HepG2 (cell line): ENCODE measurements around the gene CADM1. TPM values are rescaled to one million over a fixed set of nuclear protein-coding genes. Genes with fewer than 3 reads are reported as not detected.

Source experiments
- AHDC1 ChIP-seq: sonication (generic); formaldehyde crosslinking; IDR thresholded peaks from 2 replicates; pipeline ENCODE4 v1.5.1; 2020; ENCODE audit warnings: mild to moderate bottlenecking, missing genetic modification reagents, borderline replicate concordance
- ATF6 ChIP-seq: sonication (generic); formaldehyde crosslinking; conservative IDR thresholded peaks from 2 replicates; pipeline ENCODE4 v1.4.0; 2020; ENCODE audit warnings: missing genetic modification reagents
- BHLHE40 ChIP-seq: IDR thresholded peaks from 2 replicates; pipeline ENCODE4 v1.6.1; 2011; ENCODE audit warnings: low read length, improper control_type of control experiment
- ERF ChIP-seq: IDR thresholded peaks from 2 replicates; pipeline ENCODE4 v1.6.1; 2018; ENCODE audit warnings: missing biosample characterization, missing genetic modification reagents
- GTF3A ChIP-seq: sonication (generic); formaldehyde crosslinking; conservative IDR thresholded peaks from 2 replicates; pipeline ENCODE4 v1.4.0; 2020; ENCODE audit warnings: mild to moderate bottlenecking, missing genetic modification reagents
- HNRNPLL ChIP-seq: fragments of 200-400 bp; formaldehyde crosslinking; IDR thresholded peaks from 2 replicates; pipeline ENCODE4 v1.6.1; 2017; ENCODE audit warnings: mild to moderate bottlenecking, low read depth, low read length; ENCODE audit not compliant: poor library complexity, severe bottlenecking
- NONO ChIP-seq, 2 experiments: fragments of 450-650 bp in 1 of 2; sonication (generic) in 1 of 2; formaldehyde crosslinking in 1 of 2; IDR thresholded peaks in 1 of 2; conservative IDR thresholded peaks in 1 of 2; 2 replicates each; pipeline versions ENCODE4 v1.6.1 to v1.8.0; 2017 to 2022; ENCODE audit warnings: mild to moderate bottlenecking in 1 of 2, missing genetic modification reagents in 1 of 2, moderate library complexity in 1 of 2
- PCBP2 ChIP-seq: fragments of 200-400 bp; formaldehyde crosslinking; optimal IDR thresholded peaks from 2 replicates; pipeline ENCODE3; 2018; ENCODE audit warnings: low read length, low read depth; ENCODE audit not compliant: poor library complexity, severe bottlenecking
- RAD21 ChIP-seq: fragments of 450-650 bp; formaldehyde crosslinking; IDR thresholded peaks from 2 replicates; pipeline ENCODE4 v1.5.0; 2020; ENCODE audit warnings: mild to moderate bottlenecking
- RBFOX2 ChIP-seq: fragments of 200-400 bp; formaldehyde crosslinking; IDR thresholded peaks from 2 replicates; pipeline ENCODE4 v1.6.1; 2017; ENCODE audit warnings: low read depth, mild to moderate bottlenecking, low read length
- TAF1 ChIP-seq: sonication (generic); formaldehyde crosslinking; IDR thresholded peaks from 2 replicates; pipeline ENCODE4 v1.4.0; 2020; ENCODE audit warnings: missing genetic modification reagents
- ZNF234 ChIP-seq: sonication (generic); formaldehyde crosslinking; conservative IDR thresholded peaks from 2 replicates; pipeline ENCODE4 v1.5.1; 2020; ENCODE audit warnings: mild to moderate bottlenecking, missing genetic modification reagents
- ZNF337 ChIP-seq: sonication (generic); formaldehyde crosslinking; IDR thresholded peaks from 2 replicates; pipeline ENCODE4 v1.5.1; 2020; ENCODE audit warnings: missing genetic modification reagents, low read depth, mild to moderate bottlenecking, borderline replicate concordance
- polyA plus RNA-seq, 8 experiments: library from polyadenylated mRNA; depleted of rRNA in 3 of 8; stranded (reverse) in 7 of 8; unstranded in 1 of 8; fragments of >200 nt; fragmentation: Illumina TruSeq in 4 of 8; extraction: Trizol in 4 of 8; gene quantifications; 2 replicates each; pipeline versions ENCODE4 v1.2.1 to v1.2.3, GENCODE V29; 2011 to 2016; ENCODE audit warnings: low read depth in 4 of 8, missing spikeins in 1 of 8, mixed read lengths in 1 of 8; ENCODE audit not compliant: insufficient read depth in 1 of 8
- total RNA-seq, 5 experiments: library from RNA; depleted of rRNA; stranded (reverse); fragments of >200 nt; fragmentation: Illumina TruSeq; extraction: Trizol; gene quantifications; 2 replicates each; pipeline ENCODE4 v1.2.3, GENCODE V29; 2016; ENCODE audit warnings: low read depth in 1 of 5
- TF ChIP-seq, protein P1 (sequence below): sonication (generic); formaldehyde crosslinking; IDR thresholded peaks from 2 replicates; pipeline ENCODE4 v1.5.0; 2020; ENCODE audit warnings: missing genetic modification reagents
- TF ChIP-seq, protein P2 (sequence below): IDR thresholded peaks from 2 replicates; pipeline ENCODE4 v1.6.1; 2016; ENCODE audit warnings: mild to moderate bottlenecking
- TF ChIP-seq, protein P3 (sequence below): sonication (generic); formaldehyde crosslinking; IDR thresholded peaks from 2 replicates; pipeline ENCODE4 v1.8.1; 2023; ENCODE audit warnings: mild to moderate bottlenecking, moderate library complexity, missing genetic modification reagents

CADM1 gene
- total and polyA plus RNA-seq, 2 of the 13 experiments (the other 11 are each of a cell fraction or from before 2014, with no cell fraction given): 71.3 to 122 TPM

DNA sequence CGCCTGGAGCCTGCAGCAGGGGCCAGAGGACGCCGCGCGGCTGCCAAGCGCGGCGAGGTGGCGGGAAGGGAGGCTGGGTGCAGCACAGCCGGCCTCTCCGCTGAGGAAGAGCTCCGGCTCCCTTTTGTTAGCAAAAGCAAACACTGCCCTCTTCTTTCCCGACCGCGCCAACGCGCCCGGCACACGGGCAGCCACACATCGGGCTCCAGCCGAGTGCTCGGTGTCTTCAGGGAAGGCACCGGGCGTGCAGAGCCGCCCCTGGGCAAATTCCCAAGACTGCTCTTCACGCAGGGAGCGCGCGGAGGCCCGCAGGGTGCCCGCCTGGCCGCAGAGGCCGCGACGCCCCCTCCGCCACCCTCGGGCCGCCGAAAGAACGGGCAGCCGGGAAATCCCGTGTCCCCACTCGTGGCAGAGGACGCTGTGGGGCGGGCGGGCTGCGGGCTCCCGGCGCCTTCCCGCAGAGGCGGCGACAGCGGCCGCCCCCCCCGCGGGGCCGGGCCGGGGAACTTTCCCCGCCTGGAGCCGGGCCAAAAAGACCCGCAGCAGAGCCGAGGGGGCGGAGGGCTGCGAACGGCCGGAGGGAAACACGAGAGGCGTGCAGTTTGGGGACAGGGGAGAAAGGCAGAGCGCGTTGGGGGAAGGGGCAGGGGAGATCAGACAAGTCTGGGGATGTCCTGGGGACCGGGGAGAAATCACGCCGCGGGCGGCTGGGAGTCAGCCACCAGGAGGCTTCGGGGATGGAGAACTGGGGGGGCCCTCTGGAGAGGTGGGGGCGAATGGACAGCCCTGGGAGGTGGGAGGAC is 931 bp downstream of the CADM1 start (continued):
- TF ChIP-seq, protein P1, sequence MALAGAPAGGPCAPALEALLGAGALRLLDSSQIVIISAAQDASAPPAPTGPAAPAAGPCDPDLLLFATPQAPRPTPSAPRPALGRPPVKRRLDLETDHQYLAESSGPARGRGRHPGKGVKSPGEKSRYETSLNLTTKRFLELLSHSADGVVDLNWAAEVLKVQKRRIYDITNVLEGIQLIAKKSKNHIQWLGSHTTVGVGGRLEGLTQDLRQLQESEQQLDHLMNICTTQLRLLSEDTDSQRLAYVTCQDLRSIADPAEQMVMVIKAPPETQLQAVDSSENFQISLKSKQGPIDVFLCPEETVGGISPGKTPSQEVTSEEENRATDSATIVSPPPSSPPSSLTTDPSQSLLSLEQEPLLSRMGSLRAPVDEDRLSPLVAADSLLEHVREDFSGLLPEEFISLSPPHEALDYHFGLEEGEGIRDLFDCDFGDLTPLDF (CRISPR knock-in tag): 0 out of 2 replicates have a peak, but pooled peaks have one; percentile 27
- TF ChIP-seq RBFOX2: peak; percentile 80
- TF ChIP-seq ZNF337 (CRISPR knock-in tag): no peak
- TF ChIP-seq RAD21 (CRISPR knock-in tag): peak; percentile 72; the same call in 1 of the 2 replicates
- no peak for TF ChIP-seq PCBP2
- no peak for TF ChIP-seq AHDC1 (CRISPR knock-in tag)
- TF ChIP-seq ATF6 (CRISPR knock-in tag): no peak
- no peak for TF ChIP-seq GTF3A (CRISPR knock-in tag)
- no peak for TF ChIP-seq NONO (IDR thresholded peaks at IDR 0.05)
- TF ChIP-seq NONO (CRISPR knock-in tag; conservative IDR thresholded peaks at IDR 0.05): 0 out of 2 replicates have a peak, but pooled peaks have one; percentile 2
- TF ChIP-seq ERF (CRISPR knock-in tag): peak; percentile 34; the same call in 1 of the 2 replicates
- TF ChIP-seq, protein P2, sequence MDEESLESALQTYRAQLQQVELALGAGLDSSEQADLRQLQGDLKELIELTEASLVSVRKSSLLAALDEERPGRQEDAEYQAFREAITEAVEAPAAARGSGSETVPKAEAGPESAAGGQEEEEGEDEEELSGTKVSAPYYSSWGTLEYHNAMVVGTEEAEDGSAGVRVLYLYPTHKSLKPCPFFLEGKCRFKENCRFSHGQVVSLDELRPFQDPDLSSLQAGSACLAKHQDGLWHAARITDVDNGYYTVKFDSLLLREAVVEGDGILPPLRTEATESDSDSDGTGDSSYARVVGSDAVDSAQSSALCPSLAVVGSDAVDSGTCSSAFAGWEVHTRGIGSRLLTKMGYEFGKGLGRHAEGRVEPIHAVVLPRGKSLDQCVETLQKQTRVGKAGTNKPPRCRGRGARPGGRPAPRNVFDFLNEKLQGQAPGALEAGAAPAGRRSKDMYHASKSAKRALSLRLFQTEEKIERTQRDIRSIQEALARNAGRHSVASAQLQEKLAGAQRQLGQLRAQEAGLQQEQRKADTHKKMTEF (CRISPR knock-in tag): 0 out of 2 replicates have a peak, but pooled peaks have one; percentile 52
- TF ChIP-seq, protein P3, sequence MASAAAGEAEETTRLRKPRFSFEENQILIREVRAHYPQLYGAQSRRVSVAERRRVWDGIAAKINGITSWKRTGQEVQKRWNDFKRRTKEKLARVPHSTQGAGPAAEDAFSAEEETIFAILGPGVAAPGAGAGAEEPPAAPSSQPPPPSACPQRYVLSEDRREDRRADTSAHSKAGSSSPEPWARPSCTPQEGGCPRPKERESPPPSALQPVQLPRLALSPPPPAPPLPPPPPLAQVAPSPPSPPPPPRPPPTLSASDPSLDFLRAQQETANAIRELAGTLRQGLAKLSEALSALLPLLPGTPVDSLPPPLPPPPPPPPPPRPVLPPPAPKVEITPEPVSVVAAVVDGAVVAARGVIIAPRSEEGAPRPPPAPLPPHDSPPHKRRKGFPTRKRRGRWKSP (CRISPR knock-in tag): no peak
- TF ChIP-seq ZNF234 (CRISPR knock-in tag): peak; percentile 38; the same call in 1 of the 2 replicates
- no peak for TF ChIP-seq BHLHE40
- peak; percentile 34; the same call in 1 of the 2 replicates for TF ChIP-seq TAF1
- peak; percentile 82 for TF ChIP-seq HNRNPLL
